T-helper 2 cell (primary cell): ENCODE results near the gene RYR2.
"Not testable (repeated sequence)": the region's sequence is repeated elsewhere in the genome, so short reads cannot be mapped to it uniquely, and the experiment has no call there.

ENCODE experiments used
- DNase-seq, 5 experiments: peaks; one replicate each; pipeline versions ENCODE4 v3.0.0 to v3.0.0-alpha.2; 2012 to 2022

RYR2 gene

GRCh38 chr1:237371477-237371876 lies 329.5 kb downstream of the RYR2 start:
- DNase-seq: not testable (repeated sequence)

DNA sequence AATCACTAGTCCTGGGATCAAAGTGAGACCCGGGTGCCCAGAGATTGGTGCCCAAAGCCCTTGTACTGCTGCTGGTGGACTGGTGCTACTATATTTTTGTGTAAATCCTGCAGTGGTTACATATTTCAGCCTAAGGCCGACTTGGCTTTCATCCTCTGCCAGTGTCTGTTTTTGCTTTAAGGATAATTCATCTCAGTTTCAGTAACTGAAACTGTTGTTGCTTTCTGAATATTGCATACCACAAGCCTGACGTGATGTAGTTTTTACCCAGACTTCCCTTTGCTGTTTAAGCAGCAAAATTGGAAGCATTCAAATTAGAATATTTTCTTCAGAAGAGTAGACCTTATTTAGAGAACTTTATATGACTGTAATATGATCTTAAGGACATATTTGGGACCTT lies 341.8 kb downstream of the RYR2 start:
- peak in 1 of 5 experiments; percentile 63 for DNase-seq

- no peak for DNase-seq
Observed at GRCh38 chr1:237384213-237384612, 342.2 kb downstream of the RYR2 start.

- peak in 1 of 5 experiments; percentile 30 for DNase-seq
Observed at GRCh38 chr1:237386362-237387143, 344.6 kb downstream of the RYR2 start.

GRCh38 chr1:237387144-237387505 lies 345.1 kb downstream of the RYR2 start:
- DNase-seq: no peak

- DNase-seq: peak in 1 of 5 experiments; percentile 43
Observed at GRCh38 chr1:237390823-237391222, 348.8 kb downstream of the RYR2 start.

GRCh38 chr1:237393632-237394031 lies 351.6 kb downstream of the RYR2 start:
- DNase-seq: no peak

- DNase-seq: no peak
Observed at GRCh38 chr1:237394281-237394680, 352.3 kb downstream of the RYR2 start.

DNA sequence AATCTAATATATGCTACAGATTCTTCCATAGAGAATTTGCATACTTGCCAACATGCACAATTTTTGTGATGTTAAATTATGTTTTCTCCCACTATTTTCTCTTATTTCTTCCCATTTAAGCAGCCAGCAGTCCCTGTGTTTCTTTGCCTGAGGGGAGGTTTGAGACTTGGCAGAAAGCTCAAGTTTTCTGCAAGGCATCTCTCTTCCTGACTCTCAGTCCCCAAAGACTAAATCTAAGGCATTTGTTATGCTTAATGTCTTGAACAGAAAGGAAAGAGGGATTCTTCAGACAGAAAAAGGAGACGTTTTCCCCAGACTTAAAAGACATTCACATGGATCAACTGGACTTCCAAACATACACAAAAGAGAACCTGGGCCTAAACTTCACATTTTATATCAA lies 354.4 kb downstream of the RYR2 start:
- no peak for DNase-seq

- no peak for DNase-seq
Observed at GRCh38 chr1:237398751-237399150, 356.8 kb downstream of the RYR2 start.

- no peak for DNase-seq
Observed at GRCh38 chr1:237405912-237406311, 363.9 kb downstream of the RYR2 start.

DNA sequence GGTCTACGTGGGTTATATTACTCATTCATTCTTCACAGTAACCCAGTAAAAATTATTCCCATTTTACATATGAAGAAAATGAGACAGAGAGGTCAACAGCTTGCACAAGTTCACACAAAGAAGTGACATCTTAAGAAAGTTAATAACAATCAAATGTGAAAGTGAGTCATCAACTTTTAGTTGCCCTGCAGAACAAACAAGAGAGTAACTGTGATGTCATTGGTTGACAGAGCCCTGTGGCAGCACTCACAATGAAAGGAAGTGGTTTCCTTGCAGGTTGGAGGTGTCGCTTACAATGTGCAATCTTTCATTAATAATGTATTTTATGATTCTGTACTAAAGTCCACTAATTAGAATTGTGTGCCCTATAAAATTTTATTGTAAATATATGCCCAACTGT lies 369.6 kb downstream of the RYR2 start:
- peak in 2 of 5 experiments; percentile 28 to 92 for DNase-seq

DNA sequence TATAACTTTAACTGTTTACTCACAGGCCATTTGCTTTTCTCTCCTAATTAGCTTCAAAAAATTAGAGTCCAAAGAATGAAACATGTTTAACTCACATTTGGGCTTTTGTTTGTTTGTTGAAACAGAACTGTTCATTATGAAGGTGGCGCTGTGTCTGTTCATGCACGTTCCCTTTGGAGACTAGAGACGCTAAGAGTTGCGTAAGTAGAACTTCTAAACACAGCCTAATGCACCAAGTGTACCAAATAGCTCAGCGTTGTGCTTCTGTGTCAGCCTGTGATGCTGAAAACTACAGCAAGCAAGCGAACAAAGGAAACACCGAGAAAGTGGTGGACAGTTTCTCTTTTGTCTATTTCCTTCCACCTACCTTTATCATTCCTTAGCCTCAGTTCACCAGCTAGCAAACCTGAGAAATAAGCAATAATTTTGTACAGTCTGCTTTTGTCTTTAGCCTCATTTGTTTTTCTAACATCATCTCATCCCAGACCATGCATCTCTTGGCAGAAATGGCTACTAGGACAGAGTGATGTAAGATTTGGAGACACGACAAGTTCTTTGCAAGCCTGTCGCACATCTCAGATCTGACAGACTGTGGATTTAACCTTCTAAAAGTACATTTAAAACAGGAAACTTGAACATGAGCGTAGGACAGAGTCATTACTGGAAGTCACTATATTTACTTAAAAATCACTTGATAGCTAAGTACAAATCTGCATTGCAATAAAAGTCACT lies 375.1 kb downstream of the RYR2 start:
- no peak for DNase-seq

DNA sequence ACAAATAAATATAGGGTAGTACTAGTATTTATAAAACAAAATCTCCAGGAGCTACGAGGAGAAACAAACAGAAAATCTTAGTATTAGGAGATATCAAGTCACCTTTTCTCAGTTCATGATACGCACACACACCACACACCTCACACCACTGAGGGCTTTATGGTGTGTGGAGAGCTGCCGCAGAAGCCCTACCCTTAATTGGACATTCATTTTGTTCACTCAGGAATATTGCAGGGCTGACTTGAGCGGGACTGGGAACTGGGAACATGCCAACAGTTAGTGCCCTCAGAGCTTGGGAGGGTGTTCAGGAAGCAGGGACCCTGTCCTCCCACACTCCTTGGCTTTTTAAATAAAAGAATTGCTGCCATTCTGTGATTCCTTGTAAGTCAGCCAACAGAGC lies 386.8 kb downstream of the RYR2 start:
- no peak for DNase-seq

GRCh38 chr1:237429252-237429651 lies 387.3 kb downstream of the RYR2 start:
- DNase-seq: no peak

GRCh38 chr1:237431448-237431847 lies 389.5 kb downstream of the RYR2 start:
- no peak for DNase-seq

DNA sequence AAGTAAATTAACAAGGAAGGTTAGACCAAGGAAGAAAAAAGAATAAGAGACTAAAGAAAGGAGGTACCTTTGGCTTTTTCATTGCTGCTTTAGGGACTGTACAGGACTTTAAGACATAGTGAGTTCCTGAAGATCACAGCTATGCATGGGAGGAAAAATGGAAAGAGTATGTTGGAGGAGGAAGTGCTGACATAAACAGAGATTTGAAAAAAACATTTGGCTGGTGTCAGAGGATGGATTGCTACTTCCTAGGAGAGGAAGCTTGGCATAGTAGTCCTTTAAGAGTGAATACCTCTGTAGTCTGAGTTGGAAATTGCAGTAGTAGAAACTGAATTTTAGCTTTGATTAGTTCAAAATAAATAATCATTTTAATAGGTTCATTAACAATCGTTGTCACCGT lies 398.4 kb downstream of the RYR2 start:
- DNase-seq: no peak

DNA sequence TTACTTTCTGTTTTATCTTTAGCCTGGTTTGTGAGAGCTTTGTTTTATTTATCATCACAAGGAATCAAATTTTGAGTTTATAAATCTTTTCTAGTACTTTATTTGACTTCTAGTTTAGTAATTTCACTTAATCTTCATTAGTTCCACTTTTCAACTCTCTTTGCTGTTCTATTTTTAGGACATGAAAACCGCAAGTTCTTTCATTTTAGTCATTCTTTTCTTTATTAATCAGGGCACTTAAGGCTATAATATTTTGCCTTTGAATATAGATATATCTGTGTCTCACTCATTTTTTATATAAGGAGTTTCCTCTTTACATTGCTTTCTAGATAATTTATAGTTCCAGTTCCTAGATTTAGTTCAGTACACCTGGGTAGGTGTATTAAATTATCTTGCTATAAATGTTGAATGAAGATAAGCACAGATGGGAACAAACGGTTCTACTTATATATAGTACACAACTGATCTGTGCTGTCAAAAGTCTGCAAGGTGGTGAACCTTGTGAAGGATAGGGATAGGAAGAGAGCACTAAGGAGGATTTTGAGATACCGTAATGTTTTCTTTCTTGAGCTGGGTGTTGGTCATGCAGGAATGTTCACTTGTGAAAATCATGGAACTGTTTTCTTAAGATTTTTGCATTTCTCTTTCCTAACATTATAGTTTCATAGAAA lies 402.3 kb downstream of the RYR2 start:
- peak in 1 of 5 experiments; percentile 6 for DNase-seq

- no peak for DNase-seq
Observed at GRCh38 chr1:237448042-237448441, 406.1 kb downstream of the RYR2 start.

GRCh38 chr1:237457573-237457972 lies 415.6 kb downstream of the RYR2 start:
- DNase-seq: no peak

DNA sequence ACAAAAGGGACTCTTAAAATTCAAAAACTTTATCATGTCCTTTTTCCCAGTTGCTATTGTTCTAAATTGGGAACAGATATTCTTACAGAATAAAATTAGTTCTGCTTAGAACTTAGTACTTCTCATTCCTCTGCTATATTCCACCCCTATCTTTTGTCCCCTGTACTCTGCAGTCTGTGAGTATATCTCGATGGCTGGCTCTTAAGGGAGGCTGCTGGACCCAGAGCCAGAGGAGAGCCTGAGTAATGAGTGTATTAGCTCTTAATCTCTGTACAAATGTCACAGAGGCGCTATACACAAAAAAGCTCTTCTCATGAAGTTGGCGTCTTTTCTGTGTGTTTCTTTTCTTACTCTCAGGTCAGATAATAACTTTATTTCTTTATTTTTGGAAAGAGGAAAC lies 425.3 kb downstream of the RYR2 start:
- no peak for DNase-seq

DNA sequence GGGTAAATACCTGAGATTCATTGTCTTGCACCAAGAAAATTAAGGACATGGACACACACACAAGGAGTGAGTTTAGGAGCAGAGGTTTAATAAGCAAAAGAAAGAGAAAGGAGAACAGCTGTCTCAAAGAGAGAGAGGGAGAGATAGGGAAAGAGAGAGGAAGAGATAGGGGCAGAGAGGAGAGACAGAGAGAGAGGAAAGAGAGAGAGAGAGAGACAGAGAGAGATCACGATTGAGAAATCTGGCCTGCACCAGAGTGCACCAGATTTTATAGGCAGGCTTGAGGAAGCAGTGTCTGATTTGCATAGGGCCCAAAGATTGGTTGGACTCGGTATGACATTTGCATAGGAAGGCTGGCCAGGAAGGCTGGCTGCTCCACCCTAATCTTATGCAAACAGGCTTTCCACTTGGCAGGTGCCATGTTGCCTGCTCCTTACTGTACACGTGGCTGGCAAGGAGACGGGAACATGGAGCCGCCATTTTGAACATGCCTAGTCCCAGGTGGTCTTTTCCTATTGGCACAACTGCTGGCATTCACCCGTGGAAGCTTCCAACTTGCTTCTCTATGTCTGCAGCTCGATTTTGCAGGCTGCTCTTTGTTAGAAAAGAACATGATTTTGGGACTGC lies 428.8 kb downstream of the RYR2 start:
- peak in 1 of 5 experiments; percentile 18 for DNase-seq

GRCh38 chr1:237471377-237471776 lies 429.4 kb downstream of the RYR2 start:
- DNase-seq: no peak
